ENCODE data around the gene ACER3.
"Not testable (repeated sequence)": the region's sequence is repeated elsewhere in the genome, so short reads cannot be mapped to it uniquely, and the experiment has no call there.

ACER3 gene

GRCh38 chr11:76861490-76861953, 804 bp downstream of the ACER3 start:
- no peak overlapping the region for H3K27ac ChIP-seq (ENCODE audit: low read depth, low read length)
- no peaks in the 10 kb centered on the region for H3K9me3 ChIP-seq (ENCODE audit: control insufficient read depth in 1 of 2, low read length in 2 of 2)
- peak overlapping the region; percentile 71 to 95 for H3K9ac ChIP-seq (ENCODE audit: low read depth in 1 of 2, low read length in 2 of 2)
- no peaks in the 10 kb centered on the region for H3K27me3 ChIP-seq (ENCODE audit: control insufficient read depth in 1 of 2, insufficient read depth in 2 of 2, low read length in 2 of 2)
- H3K4me3 ChIP-seq (ENCODE audit: low read depth in 1 of 2, low read length in 2 of 2) = peak overlapping the region; percentile 82 to 93
- no peaks in the 10 kb centered on the region for H3K36me3 ChIP-seq (ENCODE audit: control insufficient read depth in 1 of 2, insufficient read depth in 2 of 2, low read length in 2 of 2)
- peaks cover 20% of the 10 kb centered on the region in 2 donors for H3K4me1 ChIP-seq (ENCODE audit: control insufficient read depth in 1 of 2, insufficient read depth in 2 of 2, low read length in 2 of 2)

GRCh38 chr11:76862794-76863193, 2.1 kb downstream of the ACER3 start:
- H3K9ac ChIP-seq (ENCODE audit: low read depth in 1 of 2, low read length in 2 of 2); H3K27ac ChIP-seq (ENCODE audit: low read depth, low read length); H3K4me3 ChIP-seq (ENCODE audit: low read depth in 1 of 2, low read length in 2 of 2); H3K9me3 ChIP-seq (ENCODE audit: control insufficient read depth in 1 of 2, low read length in 2 of 2); H3K36me3 ChIP-seq (ENCODE audit: control insufficient read depth in 1 of 2, insufficient read depth in 2 of 2, low read length in 2 of 2); H3K27me3 ChIP-seq (ENCODE audit: control insufficient read depth in 1 of 2, insufficient read depth in 2 of 2, low read length in 2 of 2): not testable (repeated sequence)
- H3K4me1 ChIP-seq (ENCODE audit: control insufficient read depth in 1 of 2, insufficient read depth in 2 of 2, low read length in 2 of 2) = peaks cover 20% of the 10 kb centered on the region in 2 donors

GRCh38 chr11:76863196-76863777, 2.6 kb downstream of the ACER3 start:
- peaks cover 20% of the 10 kb centered on the region in 2 donors for H3K4me1 ChIP-seq (ENCODE audit: control insufficient read depth in 1 of 2, insufficient read depth in 2 of 2, low read length in 2 of 2)
- no peaks in the 10 kb centered on the region for H3K9me3 ChIP-seq (ENCODE audit: control insufficient read depth in 1 of 2, low read length in 2 of 2)
- no peaks in the 10 kb centered on the region for H3K36me3 ChIP-seq (ENCODE audit: control insufficient read depth in 1 of 2, insufficient read depth in 2 of 2, low read length in 2 of 2)
- H3K27ac ChIP-seq (ENCODE audit: low read depth, low read length) = no peak overlapping the region
- H3K27me3 ChIP-seq (ENCODE audit: control insufficient read depth in 1 of 2, insufficient read depth in 2 of 2, low read length in 2 of 2) = no peaks in the 10 kb centered on the region
- H3K9ac ChIP-seq (ENCODE audit: low read depth in 1 of 2, low read length in 2 of 2) = no peak overlapping the region
- H3K4me3 ChIP-seq (ENCODE audit: low read depth in 1 of 2, low read length in 2 of 2) = no peak overlapping the region

- Histone ChIP-seq H3K27me3 (ENCODE audit: control insufficient read depth in 1 of 2, insufficient read depth in 2 of 2, low read length in 2 of 2) (no peaks in the 10 kb centered on the region), H3K4me3 (ENCODE audit: low read depth in 1 of 2, low read length in 2 of 2) (no peak overlapping the region), H3K36me3 (ENCODE audit: control insufficient read depth in 1 of 2, insufficient read depth in 2 of 2, low read length in 2 of 2) (peaks cover 0 to 4% of the 10 kb centered on the region in 2 donors), H3K9ac (ENCODE audit: low read depth in 1 of 2, low read length in 2 of 2) (no peak overlapping the region), H3K4me1 (ENCODE audit: control insufficient read depth in 1 of 2, insufficient read depth in 2 of 2, low read length in 2 of 2) (peaks cover 0 to 4% of the 10 kb centered on the region in 2 donors), H3K27ac (ENCODE audit: low read depth, low read length) (no peak overlapping the region), H3K9me3 (ENCODE audit: control insufficient read depth in 1 of 2, low read length in 2 of 2) (no peaks in the 10 kb centered on the region)
Measured at GRCh38 chr11:76872959-76873827, 12.5 kb downstream of the ACER3 start.

- Histone ChIP-seq H3K4me1 (ENCODE audit: control insufficient read depth in 1 of 2, insufficient read depth in 2 of 2, low read length in 2 of 2) (no peaks in the 10 kb centered on the region), H3K9ac (ENCODE audit: low read depth in 1 of 2, low read length in 2 of 2) (no peak overlapping the region), H3K27me3 (ENCODE audit: control insufficient read depth in 1 of 2, insufficient read depth in 2 of 2, low read length in 2 of 2) (no peaks in the 10 kb centered on the region), H3K4me3 (ENCODE audit: low read depth in 1 of 2, low read length in 2 of 2) (no peak overlapping the region), H3K36me3 (ENCODE audit: control insufficient read depth in 1 of 2, insufficient read depth in 2 of 2, low read length in 2 of 2) (no peaks in the 10 kb centered on the region), H3K9me3 (ENCODE audit: control insufficient read depth in 1 of 2, low read length in 2 of 2) (no peaks in the 10 kb centered on the region), H3K27ac (ENCODE audit: low read depth, low read length) (no peak overlapping the region)
Measured at GRCh38 chr11:76878014-76878413, 17.3 kb downstream of the ACER3 start.

- no peak overlapping the region for H3K27ac ChIP-seq (ENCODE audit: low read depth, low read length)
- no peaks in the 10 kb centered on the region for H3K9me3 ChIP-seq (ENCODE audit: control insufficient read depth in 1 of 2, low read length in 2 of 2)
- H3K9ac ChIP-seq (ENCODE audit: low read depth in 1 of 2, low read length in 2 of 2) = no peak overlapping the region
- H3K4me3 ChIP-seq (ENCODE audit: low read depth in 1 of 2, low read length in 2 of 2) = no peak overlapping the region
- peaks cover 0 to 2% of the 10 kb centered on the region in 2 donors for H3K4me1 ChIP-seq (ENCODE audit: control insufficient read depth in 1 of 2, insufficient read depth in 2 of 2, low read length in 2 of 2)
- no peaks in the 10 kb centered on the region for H3K27me3 ChIP-seq (ENCODE audit: control insufficient read depth in 1 of 2, insufficient read depth in 2 of 2, low read length in 2 of 2)
- H3K36me3 ChIP-seq (ENCODE audit: control insufficient read depth in 1 of 2, insufficient read depth in 2 of 2, low read length in 2 of 2) = no peaks in the 10 kb centered on the region
Measured at GRCh38 chr11:76880314-76880713, 19.6 kb downstream of the ACER3 start.

GRCh38 chr11:76880956-76881355, 20.2 kb downstream of the ACER3 start:
- no peak overlapping the region for H3K4me3 ChIP-seq (ENCODE audit: low read depth in 1 of 2, low read length in 2 of 2)
- no peaks in the 10 kb centered on the region for H3K36me3 ChIP-seq (ENCODE audit: control insufficient read depth in 1 of 2, insufficient read depth in 2 of 2, low read length in 2 of 2)
- peaks cover 0 to 7% of the 10 kb centered on the region in 2 donors for H3K4me1 ChIP-seq (ENCODE audit: control insufficient read depth in 1 of 2, insufficient read depth in 2 of 2, low read length in 2 of 2)
- no peak overlapping the region for H3K9ac ChIP-seq (ENCODE audit: low read depth in 1 of 2, low read length in 2 of 2)
- H3K27ac ChIP-seq (ENCODE audit: low read depth, low read length) = no peak overlapping the region
- no peaks in the 10 kb centered on the region for H3K9me3 ChIP-seq (ENCODE audit: control insufficient read depth in 1 of 2, low read length in 2 of 2)
- H3K27me3 ChIP-seq (ENCODE audit: control insufficient read depth in 1 of 2, insufficient read depth in 2 of 2, low read length in 2 of 2) = no peaks in the 10 kb centered on the region

GRCh38 chr11:76885390-76886097, 24.8 kb downstream of the ACER3 start:
- Histone ChIP-seq H3K27me3 (ENCODE audit: control insufficient read depth in 1 of 2, insufficient read depth in 2 of 2, low read length in 2 of 2) (no peaks in the 10 kb centered on the region), H3K27ac (ENCODE audit: low read depth, low read length) (no peak overlapping the region), H3K4me1 (ENCODE audit: control insufficient read depth in 1 of 2, insufficient read depth in 2 of 2, low read length in 2 of 2) (peaks cover 9 to 14% of the 10 kb centered on the region in 2 donors), H3K9me3 (ENCODE audit: control insufficient read depth in 1 of 2, low read length in 2 of 2) (no peaks in the 10 kb centered on the region), H3K36me3 (ENCODE audit: control insufficient read depth in 1 of 2, insufficient read depth in 2 of 2, low read length in 2 of 2) (no peaks in the 10 kb centered on the region), H3K9ac (ENCODE audit: low read depth in 1 of 2, low read length in 2 of 2) (no peak overlapping the region), H3K4me3 (ENCODE audit: low read depth in 1 of 2, low read length in 2 of 2) (no peak overlapping the region)

- Histone ChIP-seq H3K4me3 (ENCODE audit: low read depth in 1 of 2, low read length in 2 of 2) (no peak overlapping the region), H3K9ac (ENCODE audit: low read depth in 1 of 2, low read length in 2 of 2) (no peak overlapping the region), H3K9me3 (ENCODE audit: control insufficient read depth in 1 of 2, low read length in 2 of 2) (no peaks in the 10 kb centered on the region), H3K27me3 (ENCODE audit: control insufficient read depth in 1 of 2, insufficient read depth in 2 of 2, low read length in 2 of 2) (no peaks in the 10 kb centered on the region), H3K27ac (ENCODE audit: low read depth, low read length) (no peak overlapping the region), H3K36me3 (ENCODE audit: control insufficient read depth in 1 of 2, insufficient read depth in 2 of 2, low read length in 2 of 2) (no peaks in the 10 kb centered on the region), H3K4me1 (ENCODE audit: control insufficient read depth in 1 of 2, insufficient read depth in 2 of 2, low read length in 2 of 2) (peaks cover 9 to 14% of the 10 kb centered on the region in 2 donors)
Measured at GRCh38 chr11:76888989-76889388, 28.3 kb downstream of the ACER3 start.

GRCh38 chr11:76889411-76889975, 28.8 kb downstream of the ACER3 start:
- no peak overlapping the region for H3K4me3 ChIP-seq (ENCODE audit: low read depth in 1 of 2, low read length in 2 of 2)
- peaks cover 9 to 14% of the 10 kb centered on the region in 2 donors for H3K4me1 ChIP-seq (ENCODE audit: control insufficient read depth in 1 of 2, insufficient read depth in 2 of 2, low read length in 2 of 2)
- H3K36me3 ChIP-seq (ENCODE audit: control insufficient read depth in 1 of 2, insufficient read depth in 2 of 2, low read length in 2 of 2) = no peaks in the 10 kb centered on the region
- no peak overlapping the region for H3K9ac ChIP-seq (ENCODE audit: low read depth in 1 of 2, low read length in 2 of 2)
- H3K27ac ChIP-seq (ENCODE audit: low read depth, low read length) = no peak overlapping the region
- no peaks in the 10 kb centered on the region for H3K27me3 ChIP-seq (ENCODE audit: control insufficient read depth in 1 of 2, insufficient read depth in 2 of 2, low read length in 2 of 2)
- H3K9me3 ChIP-seq (ENCODE audit: control insufficient read depth in 1 of 2, low read length in 2 of 2) = no peaks in the 10 kb centered on the region

All from duodenal mucosa (tissue), 2 donors.